H9 (cell line): ENCODE measurements around the gene ZNF480. TPM values are rescaled to one million over a fixed set of nuclear protein-coding genes. Genes with fewer than 3 reads are reported as not detected.

ENCODE experiments used
- DNase-seq: peaks from one replicate; pipeline ENCODE4 v3.0.0-alpha.2; 2017
- H2AFZ ChIP-seq: one replicate; pipeline ENCODE4 v1.6.1; 2013; ENCODE audit warnings: mild to moderate bottlenecking, low read length, control low read depth, moderate library complexity
- H2AK5ac ChIP-seq: 2 replicates; pipeline ENCODE4 v1.6.1; 2013; ENCODE audit warnings: low read length, control low read depth, mixed read lengths; ENCODE audit not compliant: insufficient read length
- H2BK120ac ChIP-seq: one replicate; pipeline ENCODE4 v1.6.1; 2013; ENCODE audit warnings: low read depth, mild to moderate bottlenecking, low read length, control low read depth, inconsistent platforms; ENCODE audit not compliant: poor library complexity, severe bottlenecking
- H2BK12ac ChIP-seq: 2 replicates; pipeline ENCODE4 v1.6.1; 2013; ENCODE audit warnings: low read length, control low read depth, mixed read lengths, low read depth; ENCODE audit not compliant: insufficient read length
- H2BK15ac ChIP-seq: 2 replicates; pipeline ENCODE4 v1.6.1; 2013; ENCODE audit warnings: low read depth, low read length, control low read depth
- H2BK20ac ChIP-seq: one replicate; pipeline ENCODE4 v1.6.1; 2013; ENCODE audit warnings: low read depth, mild to moderate bottlenecking, low read length, control low read depth, inconsistent platforms; ENCODE audit not compliant: poor library complexity, severe bottlenecking
- H2BK5ac ChIP-seq: 2 replicates; pipeline ENCODE4 v1.6.1; 2013; ENCODE audit warnings: low read length, control low read depth, mixed read lengths; ENCODE audit not compliant: insufficient read length
- H3K14ac ChIP-seq: 2 replicates; pipeline ENCODE4 v1.6.1; 2013; ENCODE audit warnings: low read length, control low read depth; ENCODE audit not compliant: insufficient read depth
- H3K18ac ChIP-seq: 2 replicates; pipeline ENCODE4 v1.6.1; 2013; ENCODE audit warnings: low read depth, mild to moderate bottlenecking, mixed read lengths, low read length, control low read depth; ENCODE audit not compliant: insufficient read length
- H3K23ac ChIP-seq: 2 replicates; pipeline ENCODE4 v1.6.1; 2013; ENCODE audit warnings: low read length, control low read depth, mixed read lengths, low read depth; ENCODE audit not compliant: insufficient read length
- H3K23me2 ChIP-seq: 2 replicates; pipeline ENCODE4 v1.6.1; 2013; ENCODE audit warnings: low read depth, mild to moderate bottlenecking, mixed read lengths, low read length, control low read depth; ENCODE audit not compliant: insufficient read length, poor library complexity, severe bottlenecking
- H3K27ac ChIP-seq: 2 replicates; pipeline ENCODE4 v1.5.1; 2013; ENCODE audit warnings: low read length, control low read depth, mixed read lengths, low read depth; ENCODE audit not compliant: insufficient read length
- H3K27me3 ChIP-seq: 2 replicates; pipeline ENCODE4 v1.6.1; 2013; ENCODE audit warnings: low read length, control low read depth, inconsistent platforms; ENCODE audit not compliant: insufficient read depth
- H3K4ac ChIP-seq: 2 replicates; pipeline ENCODE4 v1.6.1; 2013; ENCODE audit warnings: low read depth, mild to moderate bottlenecking, control low read depth, inconsistent platforms, low read length, moderate library complexity
- H3K4me1 ChIP-seq: 2 replicates; pipeline ENCODE4 v1.6.1; 2013; ENCODE audit warnings: low read length, control low read depth, inconsistent platforms; ENCODE audit not compliant: insufficient read depth
- H3K4me2 ChIP-seq: 2 replicates; pipeline ENCODE4 v1.6.1; 2013; ENCODE audit warnings: low read length, control low read depth, mixed read lengths; ENCODE audit not compliant: insufficient read length, insufficient read depth
- H3K56ac ChIP-seq: 2 replicates; pipeline ENCODE4 v1.6.1; 2013; ENCODE audit warnings: low read depth, mild to moderate bottlenecking, mixed read lengths, low read length, control low read depth; ENCODE audit not compliant: insufficient read length
- H3K79me1 ChIP-seq: 2 replicates; pipeline ENCODE4 v1.6.1; 2013; ENCODE audit warnings: low read depth, mild to moderate bottlenecking, moderate library complexity, low read length, control low read depth, inconsistent platforms; ENCODE audit not compliant: insufficient read depth, poor library complexity, severe bottlenecking
- H3K79me2 ChIP-seq: 2 replicates; pipeline ENCODE4 v1.6.1; 2013; ENCODE audit warnings: low read length, control low read depth, inconsistent platforms; ENCODE audit not compliant: insufficient read depth
- H3K9ac ChIP-seq: 2 replicates; pipeline ENCODE4 v1.6.1; 2013; ENCODE audit warnings: low read length, control low read depth, mixed read lengths; ENCODE audit not compliant: insufficient read length; ENCODE audit errors: extremely low read depth
- H3K9me3 ChIP-seq: one replicate; pipeline ENCODE4 v1.6.1; 2013; ENCODE audit warnings: low read depth, low read length, inconsistent platforms; ENCODE audit not compliant: control insufficient read depth
- H3T11ph ChIP-seq: one replicate; pipeline ENCODE4 v1.6.1; 2013; ENCODE audit warnings: mild to moderate bottlenecking, low read length, control low read depth, inconsistent platforms
- H4K20me1 ChIP-seq: one replicate; pipeline ENCODE4 v1.6.1; 2013; ENCODE audit not compliant: control insufficient read depth, insufficient read length, insufficient read depth
- H4K5ac ChIP-seq: 2 replicates; pipeline ENCODE4 v1.6.1; 2013; ENCODE audit warnings: low read depth, mild to moderate bottlenecking, mixed read lengths, low read length, control low read depth; ENCODE audit not compliant: insufficient read length
- H4K8ac ChIP-seq: replicated peaks from 2 replicates; pipeline ENCODE4 v1.6.1; 2013; ENCODE audit warnings: low read length, control low read depth, mixed read lengths, low read depth; ENCODE audit not compliant: insufficient read length
- H4K91ac ChIP-seq: 2 replicates; pipeline ENCODE4 v1.6.1; 2013; ENCODE audit warnings: low read depth, mild to moderate bottlenecking, moderate library complexity, mixed read lengths, low read length, control low read depth; ENCODE audit not compliant: insufficient read length
- H3K27ac Mint-ChIP-seq, 3 experiments: 2 replicates in 2 of 3; 3 replicates in 1 of 3; pipeline ENCODE4 v1.8.0; 2020 to 2021; ENCODE audit warnings: mixed read lengths in 3 of 3, mild to moderate bottlenecking in 1 of 3, moderate library complexity in 1 of 3
- H3K27me3 Mint-ChIP-seq: 2 replicates; pipeline ENCODE4 v1.8.0; 2021; ENCODE audit warnings: low read depth, mild to moderate bottlenecking, moderate library complexity, mixed read lengths
- H3K36me3 Mint-ChIP-seq, 3 experiments: 2 replicates in 2 of 3; 3 replicates in 1 of 3; pipeline ENCODE4 v1.8.0; 2020 to 2021; ENCODE audit warnings: low read depth in 3 of 3, mixed read lengths in 3 of 3; ENCODE audit not compliant: insufficient read depth in 1 of 3
- H3K4me1 Mint-ChIP-seq, 2 experiments: 2 replicates each; pipeline ENCODE4 v1.8.0; 2020; ENCODE audit warnings: mixed read lengths in 2 of 2
- H3K4me3 Mint-ChIP-seq, 2 experiments: 2 replicates in 1 of 2; 3 replicates in 1 of 2; pipeline ENCODE4 v1.8.0; 2020 to 2021; ENCODE audit warnings: mild to moderate bottlenecking in 2 of 2, mixed read lengths in 2 of 2, moderate library complexity in 1 of 2
- H3K9me3 Mint-ChIP-seq, 2 experiments: 2 replicates in 1 of 2; 3 replicates in 1 of 2; pipeline ENCODE4 v1.8.0; 2020; ENCODE audit warnings: mild to moderate bottlenecking in 2 of 2, mixed read lengths in 2 of 2, moderate library complexity in 1 of 2
- WGBS: extraction: QIAGEN DNeasy Blood & Tissue Kit; methylation state at CpG from one replicate; pipeline ENCODE4 v1.1.7; 2013; ENCODE audit warnings: missing lambda C conversion rate, low lambda C conversion rate, mixed read lengths; ENCODE audit not compliant: insufficient read length; ENCODE audit errors: extremely low coverage; 5-methylcytosine and 5-hydroxymethylcytosine counted together
- total RNA-seq: library from RNA; stranded (reverse); gene quantifications from 2 replicates; pipeline ENCODE4 v1.2.1, GENCODE V29; 2021
- TF ChIP-seq, protein P1 (sequence below): fragments of 200-600 bp; sonication (generic); conservative IDR thresholded peaks from 3 replicates; pipeline ENCODE4 v1.8.0; 2021; ENCODE audit warnings: antibody characterized with exemption, mild to moderate bottlenecking

Gene ZNF480
- total RNA-seq, 1 experiment from 2014 or later, result 42.5 TPM

DNA sequence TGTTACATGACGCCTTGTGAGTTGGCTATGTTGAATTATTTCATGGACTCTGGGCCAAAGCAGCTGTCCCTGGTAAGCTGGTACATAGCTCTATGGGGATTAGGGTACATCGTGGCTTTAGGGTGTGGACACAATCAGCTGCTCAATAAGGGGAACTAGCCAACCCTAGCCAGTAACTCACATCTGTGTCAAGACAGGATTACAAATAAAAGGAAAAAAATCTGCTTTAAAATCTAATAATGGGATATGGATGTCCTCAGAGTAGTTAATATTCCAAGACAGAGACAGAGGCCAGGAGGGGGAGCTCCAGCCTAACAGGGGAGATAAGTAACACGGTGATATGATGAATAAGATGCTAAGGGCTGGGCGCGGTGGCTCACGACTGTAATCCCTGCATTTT is 48.7 kb upstream of the ZNF480 start:
- Histone ChIP-seq H2BK20ac (no peak overlapping the region), H2BK15ac (no peak overlapping the region), H3K18ac (no peak overlapping the region), H3K4ac (no peak overlapping the region), H3K79me1 (no peaks in the 10 kb centered on the region), H3K9me3 (no peaks in the 10 kb centered on the region), H3T11ph (no peak overlapping the region), H4K91ac (no peak overlapping the region), H3K9ac (no peak overlapping the region), H3K14ac (no peak overlapping the region), H2BK5ac (no peak overlapping the region), H4K20me1 (no peaks in the 10 kb centered on the region), H2AFZ (no peak overlapping the region), H2BK120ac (no peak overlapping the region), H3K23me2 (no peaks in the 10 kb centered on the region), H3K4me2 (no peak overlapping the region), H3K27me3 (no peaks in the 10 kb centered on the region), H2AK5ac (no peak overlapping the region), H3K23ac (no peak overlapping the region), H4K8ac (no peak overlapping the region), H3K79me2 (no peaks in the 10 kb centered on the region), H3K56ac (no peak overlapping the region), H3K4me1 (no peaks in the 10 kb centered on the region), H4K5ac (no peak overlapping the region), H2BK12ac (no peak overlapping the region), H3K27ac (no peak overlapping the region)
- Mint-ChIP-seq H3K4me1 (no peaks in the 10 kb centered on the region), H3K27ac (no peak overlapping the region; a peak in 1 of 7 replicates), H3K27me3 (peaks cover 1% of the 10 kb centered on the region; the same call in 1 of the 2 replicates), H3K36me3 (peaks cover 0 to 3% (median 0%) of the 10 kb centered on the region in 3 experiments; a peak in 2 of 7 replicates), H3K4me3 (peak overlapping the region in 1 of 2 experiments; percentile 26; a peak in 1 of 5 replicates), H3K9me3 (peaks cover 26 to 34% of the 10 kb centered on the region in 2 experiments)
- TF ChIP-seq, protein P1, sequence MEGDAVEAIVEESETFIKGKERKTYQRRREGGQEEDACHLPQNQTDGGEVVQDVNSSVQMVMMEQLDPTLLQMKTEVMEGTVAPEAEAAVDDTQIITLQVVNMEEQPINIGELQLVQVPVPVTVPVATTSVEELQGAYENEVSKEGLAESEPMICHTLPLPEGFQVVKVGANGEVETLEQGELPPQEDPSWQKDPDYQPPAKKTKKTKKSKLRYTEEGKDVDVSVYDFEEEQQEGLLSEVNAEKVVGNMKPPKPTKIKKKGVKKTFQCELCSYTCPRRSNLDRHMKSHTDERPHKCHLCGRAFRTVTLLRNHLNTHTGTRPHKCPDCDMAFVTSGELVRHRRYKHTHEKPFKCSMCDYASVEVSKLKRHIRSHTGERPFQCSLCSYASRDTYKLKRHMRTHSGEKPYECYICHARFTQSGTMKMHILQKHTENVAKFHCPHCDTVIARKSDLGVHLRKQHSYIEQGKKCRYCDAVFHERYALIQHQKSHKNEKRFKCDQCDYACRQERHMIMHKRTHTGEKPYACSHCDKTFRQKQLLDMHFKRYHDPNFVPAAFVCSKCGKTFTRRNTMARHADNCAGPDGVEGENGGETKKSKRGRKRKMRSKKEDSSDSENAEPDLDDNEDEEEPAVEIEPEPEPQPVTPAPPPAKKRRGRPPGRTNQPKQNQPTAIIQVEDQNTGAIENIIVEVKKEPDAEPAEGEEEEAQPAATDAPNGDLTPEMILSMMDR, result peak; percentile 73
- peak; percentile 62 for DNase-seq
- no CpG with 5 or more reads among the region's 6 CpGs for WGBS
